Erythroblast (primary cell): ENCODE results near the gene CTSL.

Source experiments
- GATA1 ChIP-seq: IDR thresholded peaks from 2 replicates; pipeline ENCODE4 v1.6.1; 2011; ENCODE audit warnings: low read depth, mild to moderate bottlenecking, control low read depth, low read length, moderate library complexity
- POLR2A ChIP-seq: IDR thresholded peaks from 2 replicates; pipeline ENCODE4 v1.6.1; 2011; ENCODE audit warnings: mild to moderate bottlenecking, low read length

- TF ChIP-seq POLR2A (no peak), GATA1 (no peak)
Measured at GRCh38 chr9:87722393-87723088, 3.4 kb upstream of the CTSL start.
